Trophoblast cell (in vitro differentiated cells and primary cell): ENCODE measurements around the gene CCT5.

Experiments
- DNase-seq, 2 donors: peaks; one replicate each; pipeline ENCODE4 v3.0.0-alpha.2; 2016
- H2AFZ ChIP-seq: 2 replicates; pipeline ENCODE4 v1.6.1; 2013; ENCODE audit warnings: low read length, moderate library complexity, mild to moderate bottlenecking; ENCODE audit not compliant: insufficient read depth, poor library complexity
- H2AK5ac ChIP-seq: 2 replicates; pipeline ENCODE4 v1.6.1; 2013; ENCODE audit warnings: mild to moderate bottlenecking, low read length
- H2BK120ac ChIP-seq: 2 replicates; pipeline ENCODE4 v1.6.1; 2013; ENCODE audit warnings: low read length, mild to moderate bottlenecking, moderate library complexity; ENCODE audit not compliant: insufficient read depth, poor library complexity
- H2BK12ac ChIP-seq: 2 replicates; pipeline ENCODE4 v1.6.1; 2013; ENCODE audit warnings: mild to moderate bottlenecking, low read length, moderate library complexity
- H2BK5ac ChIP-seq: 2 replicates; pipeline ENCODE4 v1.6.1; 2013; ENCODE audit warnings: low read length, low read depth, moderate library complexity, mild to moderate bottlenecking; ENCODE audit not compliant: poor library complexity
- H3K14ac ChIP-seq: 2 replicates; pipeline ENCODE4 v1.6.1; 2013; ENCODE audit warnings: mild to moderate bottlenecking, low read length
- H3K18ac ChIP-seq: 2 replicates; pipeline ENCODE4 v1.6.1; 2013; ENCODE audit warnings: mild to moderate bottlenecking, low read length
- H3K23ac ChIP-seq: 2 replicates; pipeline ENCODE4 v1.6.1; 2013; ENCODE audit warnings: low read length
- H3K27ac ChIP-seq: 2 replicates; pipeline ENCODE4 v1.5.1; 2013; ENCODE audit warnings: low read depth, mild to moderate bottlenecking, inconsistent platforms, low read length, moderate library complexity
- H3K27me3 ChIP-seq: 2 replicates; pipeline ENCODE4 v1.6.1; 2013; ENCODE audit warnings: inconsistent platforms, mild to moderate bottlenecking, low read length, moderate library complexity; ENCODE audit not compliant: insufficient read depth
- H3K36me3 ChIP-seq, 2 experiments: 1 replicate in 1 of 2; 2 replicates in 1 of 2; pipeline ENCODE4 v1.6.1; 2013; ENCODE audit warnings: low read length in 2 of 2, mild to moderate bottlenecking in 2 of 2, moderate library complexity in 1 of 2; ENCODE audit not compliant: insufficient read depth in 2 of 2, control insufficient read depth in 1 of 2
- H3K4ac ChIP-seq: 2 replicates; pipeline ENCODE4 v1.6.1; 2013; ENCODE audit warnings: low read depth, mild to moderate bottlenecking, low read length, moderate library complexity
- H3K4me1 ChIP-seq, 2 experiments: 1 replicate in 1 of 2; 2 replicates in 1 of 2; pipeline ENCODE4 v1.6.1; 2013; ENCODE audit warnings: low read length in 2 of 2, mild to moderate bottlenecking in 2 of 2, moderate library complexity in 1 of 2; ENCODE audit not compliant: insufficient read depth in 2 of 2, control insufficient read depth in 1 of 2
- H3K4me2 ChIP-seq: 2 replicates; pipeline ENCODE4 v1.6.1; 2013; ENCODE audit warnings: inconsistent platforms, mild to moderate bottlenecking, low read length, moderate library complexity
- H3K4me3 ChIP-seq: 2 replicates; pipeline ENCODE4 v1.5.1; 2013; ENCODE audit warnings: mild to moderate bottlenecking, low read depth, low read length, inconsistent platforms
- H3K79me1 ChIP-seq: one replicate; pipeline ENCODE4 v1.6.1; 2013; ENCODE audit warnings: low read length
- H3K79me2 ChIP-seq: 2 replicates; pipeline ENCODE4 v1.6.1; 2013; ENCODE audit warnings: low read length, mild to moderate bottlenecking; ENCODE audit not compliant: control insufficient read depth, insufficient read depth, poor library complexity
- H3K9ac ChIP-seq: 2 replicates; pipeline ENCODE4 v1.6.1; 2013; ENCODE audit warnings: mild to moderate bottlenecking, low read length
- H3K9me3 ChIP-seq: 2 replicates; pipeline ENCODE4 v1.6.1; 2013; ENCODE audit warnings: low read depth, mild to moderate bottlenecking, control low read depth, inconsistent platforms, low read length; ENCODE audit not compliant: insufficient read depth
- H4K12ac ChIP-seq: 2 replicates; pipeline ENCODE4 v1.6.1; 2013; ENCODE audit warnings: low read depth, mild to moderate bottlenecking, low read length, moderate library complexity
- H4K8ac ChIP-seq: 2 replicates; pipeline ENCODE4 v1.6.1; 2013; ENCODE audit warnings: low read depth, mild to moderate bottlenecking, low read length, moderate library complexity
- H4K91ac ChIP-seq: one replicate; pipeline ENCODE4 v1.6.1; 2013; ENCODE audit warnings: low read depth, mild to moderate bottlenecking, low read length, moderate library complexity
- WGBS: extraction: QIAGEN DNeasy Blood & Tissue Kit; methylation state at CpG from one replicate; pipeline ENCODE4 v1.1.7; 2013; ENCODE audit warnings: missing lambda C conversion rate; ENCODE audit not compliant: insufficient read length, insufficient coverage; ENCODE audit errors: extremely low coverage; 5-methylcytosine and 5-hydroxymethylcytosine counted together

The CCT5 gene

GRCh38 chr5:10218658-10219057 lies 31.4 kb upstream of the CCT5 start:
- Histone ChIP-seq H2BK120ac (no peak overlapping the region), H4K8ac (no peak overlapping the region), H3K27ac (no peak overlapping the region), H2BK12ac (no peak overlapping the region), H3K79me1 (no peaks in the 10 kb centered on the region), H3K23ac (no peak overlapping the region), H3K4me2 (no peak overlapping the region), H3K9ac (no peak overlapping the region), H3K79me2 (no peaks in the 10 kb centered on the region), H2BK5ac (no peak overlapping the region), H4K12ac (no peak overlapping the region), H4K91ac (no peak overlapping the region), H3K4ac (no peak overlapping the region), H3K9me3 (peaks cover 1% of the 10 kb centered on the region), H2AFZ (no peak overlapping the region), H3K4me3 (no peak overlapping the region), H3K18ac (no peak overlapping the region), H3K14ac (no peak overlapping the region), H2AK5ac (no peak overlapping the region), H3K4me1 (no peaks in the 10 kb centered on the region), H3K27me3 (no peaks in the 10 kb centered on the region), H3K36me3 (no peaks in the 10 kb centered on the region)
- DNase-seq, result no peak
- no CpG with 5 or more reads among the region's 8 CpGs for WGBS

GRCh38 chr5:10219068-10219467 lies 31.0 kb upstream of the CCT5 start:
- Histone ChIP-seq H3K18ac (no peak overlapping the region), H3K27ac (no peak overlapping the region), H2BK120ac (no peak overlapping the region), H3K9me3 (peaks cover 1% of the 10 kb centered on the region), H3K79me2 (no peaks in the 10 kb centered on the region), H3K79me1 (no peaks in the 10 kb centered on the region), H3K9ac (no peak overlapping the region), H2BK5ac (no peak overlapping the region), H2AK5ac (no peak overlapping the region), H4K91ac (no peak overlapping the region), H4K8ac (no peak overlapping the region), H3K4me2 (no peak overlapping the region), H2BK12ac (no peak overlapping the region), H3K4ac (no peak overlapping the region), H3K4me3 (no peak overlapping the region), H3K14ac (no peak overlapping the region), H2AFZ (no peak overlapping the region), H3K4me1 (no peaks in the 10 kb centered on the region), H4K12ac (no peak overlapping the region), H3K27me3 (no peaks in the 10 kb centered on the region), H3K36me3 (no peaks in the 10 kb centered on the region), H3K23ac (no peak overlapping the region)
- no CpG with 5 or more reads among the region's 4 CpGs for WGBS
- DNase-seq, result no peak

- H3K23ac ChIP-seq, result no peak overlapping the region
- H3K4ac ChIP-seq, result no peak overlapping the region
- H2BK5ac ChIP-seq, result no peak overlapping the region
- H2AFZ ChIP-seq, result no peak overlapping the region
- peaks cover 4% of the 10 kb centered on the region for H3K9me3 ChIP-seq
- no peak overlapping the region for H3K9ac ChIP-seq
- no peak overlapping the region for H4K8ac ChIP-seq
- no peak overlapping the region for H3K27ac ChIP-seq
- H3K27me3 ChIP-seq, result no peaks in the 10 kb centered on the region
- no peak overlapping the region for H3K4me3 ChIP-seq
- no peak overlapping the region for H4K91ac ChIP-seq
- H3K4me2 ChIP-seq, result no peak overlapping the region
- H4K12ac ChIP-seq, result no peak overlapping the region
- no peak overlapping the region for H3K18ac ChIP-seq
- DNase-seq, result no peak
- no peaks in the 10 kb centered on the region for H3K4me1 ChIP-seq
- no peak overlapping the region for H2AK5ac ChIP-seq
- H2BK12ac ChIP-seq, result no peak overlapping the region
- H3K79me2 ChIP-seq, result no peaks in the 10 kb centered on the region
- WGBS, result no CpG with 5 or more reads among the region's 8 CpGs
- H3K36me3 ChIP-seq, result no peaks in the 10 kb centered on the region
- H3K14ac ChIP-seq, result no peak overlapping the region
- no peak overlapping the region for H2BK120ac ChIP-seq
- H3K79me1 ChIP-seq, result no peaks in the 10 kb centered on the region
These were observed 29.8 kb upstream of the CCT5 start for GRCh38 chr5:10220248-10220647.

- H3K18ac ChIP-seq, result no peak overlapping the region
- H4K12ac ChIP-seq, result no peak overlapping the region
- peaks cover 4% of the 10 kb centered on the region for H3K9me3 ChIP-seq
- no peaks in the 10 kb centered on the region for H3K79me1 ChIP-seq
- H3K9ac ChIP-seq, result no peak overlapping the region
- no peak overlapping the region for H2AK5ac ChIP-seq
- no peaks in the 10 kb centered on the region for H3K4me1 ChIP-seq
- WGBS, result no CpG with 5 or more reads among the region's 2 CpGs
- H3K4ac ChIP-seq, result no peak overlapping the region
- H3K27ac ChIP-seq, result no peak overlapping the region
- no peaks in the 10 kb centered on the region for H3K27me3 ChIP-seq
- H2AFZ ChIP-seq, result no peak overlapping the region
- H3K23ac ChIP-seq, result no peak overlapping the region
- no peaks in the 10 kb centered on the region for H3K36me3 ChIP-seq
- H3K14ac ChIP-seq, result no peak overlapping the region
- H3K79me2 ChIP-seq, result no peaks in the 10 kb centered on the region
- no peak overlapping the region for H4K91ac ChIP-seq
- no peak overlapping the region for H4K8ac ChIP-seq
- H2BK5ac ChIP-seq, result no peak overlapping the region
- H3K4me2 ChIP-seq, result no peak overlapping the region
- H2BK12ac ChIP-seq, result no peak overlapping the region
- H3K4me3 ChIP-seq, result no peak overlapping the region
- no peak overlapping the region for H2BK120ac ChIP-seq
- DNase-seq, result peak in 1 of 2 donors; percentile 24
These were observed 27.8 kb upstream of the CCT5 start for GRCh38 chr5:10222326-10222725.
